A673 (cell line): Measurements from ENCODE around the gene ZIC4.

Experiments
- CTCF ChIP-seq: fragments of 300-800, 200-600 bp; sonication (generic); conservative IDR thresholded peaks from 2 replicates; pipeline ENCODE4 v1.5.1; 2017; ENCODE audit warnings: low read depth, mild to moderate bottlenecking, antibody characterized with exemption, low read length, moderate library complexity, mixed read lengths
- EZH2 ChIP-seq: fragments of 200-600 bp; sonication (generic); IDR thresholded peaks from 2 replicates; pipeline ENCODE4 v1.6.1; 2017; ENCODE audit warnings: borderline replicate concordance, low read depth, mild to moderate bottlenecking, mixed read lengths, antibody characterized with exemption, low read length; ENCODE audit not compliant: poor library complexity, severe bottlenecking

GRCh38 chr3:147427746-147428145, 21.4 kb upstream of the ZIC4 start:
- TF ChIP-seq CTCF (no peak), EZH2 (no peak)
